ENCODE data around the gene CANT1.

- TF ChIP-seq CTCF (IDR thresholded peaks at IDR 0.05) (peak; percentile 81 to 90 (median 87)), POLR2AphosphoS5 (IDR thresholded peaks at IDR 0.05) (peak in 1 of 2 donors; percentile 49), EP300 (IDR thresholded peaks at IDR 0.05) (no peak)
These were observed 33.0 kb upstream of the CANT1 start for GRCh38 chr17:79042421-79043190.

Measured in esophagus muscularis mucosa (tissue), 4 donors.